CD8-positive, alpha-beta memory T cell (primary cell): ENCODE data around the gene PCDHGA1. TPM values are rescaled to one million over a fixed set of nuclear protein-coding genes. Genes with fewer than 3 reads are reported as not detected.

Source experiments
- CTCF ChIA-PET: fragments of 350-600 bp; sonication (Branson Sonifier 250); formaldehyde crosslinking; loops from one replicate; lab custom pipeline; 2021; ENCODE audit warnings: antibody characterized with exemption; lab: Charles Lee
- POLR2A ChIA-PET: fragments of 350-600 bp; sonication (Branson Sonifier 250); formaldehyde crosslinking; loops from one replicate; lab custom pipeline; 2021; ENCODE audit warnings: antibody characterized with exemption; lab: Charles Lee
- DNase-seq, 5 donors: peaks; one replicate each; pipeline versions ENCODE4 v3.0.0 to v3.0.0-alpha.2; 2020 to 2022; ENCODE audit warnings: mixed read lengths in 1 of 5
- H3K27ac ChIP-seq: one replicate; pipeline ENCODE4 v1.7.0; 2013; ENCODE audit warnings: low read depth, mild to moderate bottlenecking, low read length, moderate library complexity
- H3K27me3 ChIP-seq: 2 replicates; pipeline ENCODE4 v1.7.0; 2013; ENCODE audit warnings: low read length, mild to moderate bottlenecking; ENCODE audit not compliant: insufficient read depth, poor library complexity, severe bottlenecking
- H3K36me3 ChIP-seq: 2 replicates; pipeline ENCODE4 v1.7.0; 2013; ENCODE audit warnings: mild to moderate bottlenecking, low read length, moderate library complexity; ENCODE audit not compliant: insufficient read depth
- H3K4me1 ChIP-seq: 2 replicates; pipeline ENCODE4 v1.7.0; 2013; ENCODE audit warnings: mild to moderate bottlenecking, low read length, moderate library complexity; ENCODE audit not compliant: insufficient read depth
- H3K4me3 ChIP-seq: 2 replicates; pipeline ENCODE4 v1.7.0; 2013; ENCODE audit warnings: mild to moderate bottlenecking, low read length
- H3K9me3 ChIP-seq: 2 replicates; pipeline ENCODE4 v1.7.0; 2013; ENCODE audit warnings: mild to moderate bottlenecking, low read length
- H3K27ac Mint-ChIP-seq, 8 donors: one replicate each; pipeline ENCODE4 v1.8.0; 2020 to 2021; ENCODE audit warnings: mixed read lengths in 8 of 8, mild to moderate bottlenecking in 6 of 8, inconsistent platforms in 3 of 8, moderate library complexity in 3 of 8
- H3K27me3 Mint-ChIP-seq, 2 donors: one replicate each; pipeline ENCODE4 v1.8.0; 2020 to 2021; ENCODE audit warnings: mixed read lengths in 2 of 2, mild to moderate bottlenecking in 1 of 2, moderate library complexity in 1 of 2
- H3K36me3 Mint-ChIP-seq, 3 donors: one replicate each; pipeline ENCODE4 v1.8.0; 2020 to 2021; ENCODE audit warnings: mixed read lengths in 3 of 3, inconsistent platforms in 1 of 3, mild to moderate bottlenecking in 1 of 3
- H3K4me1 Mint-ChIP-seq, 3 donors: one replicate each; pipeline ENCODE4 v1.8.0; 2020 to 2021; ENCODE audit warnings: mixed read lengths in 3 of 3, inconsistent platforms in 1 of 3, mild to moderate bottlenecking in 1 of 3
- H3K4me3 Mint-ChIP-seq, 7 donors: one replicate each; pipeline ENCODE4 v1.8.0; 2020 to 2021; ENCODE audit warnings: mixed read lengths in 7 of 7, mild to moderate bottlenecking in 6 of 7, moderate library complexity in 4 of 7, inconsistent platforms in 2 of 7
- H3K9me3 Mint-ChIP-seq, 5 donors: one replicate each; pipeline ENCODE4 v1.8.0; 2020 to 2022; ENCODE audit warnings: mixed read lengths in 5 of 5, mild to moderate bottlenecking in 3 of 5, moderate library complexity in 2 of 5, inconsistent platforms in 1 of 5
- polyA plus RNA-seq: library from polyadenylated mRNA; unstranded; fragments of 300-500 nt; fragmentation: Illumina TruSeq; gene quantifications from one replicate; pipeline ENCODE4 v1.2.3, GENCODE V29; 2021
- total RNA-seq, 2 experiments: library from RNA; stranded (reverse); gene quantifications; one replicate each; pipeline ENCODE4 v1.2.3, GENCODE V29; 2021

The PCDHGA1 gene
- total and polyA plus RNA-seq, 3 experiments from 2014 or later: 0.07 to 0.09 TPM; not detected in 1

GRCh38 chr5:141360685-141361084, 30.4 kb downstream of the PCDHGA1 start:
- no peaks in the 10 kb centered on the region for H3K4me1 ChIP-seq
- peak overlapping the region in 1 of 7 donors; percentile 90 for H3K4me3 Mint-ChIP-seq
- ChIA-PET POLR2A (no interaction called here), CTCF (interaction anchor here (1.1 to 1.4 kb wide), 2 partner anchors 42 to 203 kb away, joined by 3 to 4 read pairs; no protein-coding TSS in a partner anchor)
- no peak overlapping the region for H3K4me3 ChIP-seq
- H3K27me3 ChIP-seq: peaks cover 23% of the 10 kb centered on the region
- H3K27me3 Mint-ChIP-seq: peaks cover 70 to 84% of the 10 kb centered on the region in 2 donors
- no peak overlapping the region for H3K27ac ChIP-seq
- peaks cover 13% of the 10 kb centered on the region for H3K9me3 ChIP-seq
- DNase-seq: no peak
- peaks cover 0 to 10% (median 2%) of the 10 kb centered on the region in 3 donors for H3K4me1 Mint-ChIP-seq
- H3K27ac Mint-ChIP-seq: peak overlapping the region in 2 of 8 donors; percentile 43 to 55
- H3K36me3 Mint-ChIP-seq: peaks cover 3 to 25% (median 3%) of the 10 kb centered on the region in 3 donors
- no peaks in the 10 kb centered on the region for H3K36me3 ChIP-seq
- H3K9me3 Mint-ChIP-seq: peaks cover 21 to 67% (median 60%) of the 10 kb centered on the region in 5 donors

- peaks cover 0 to 10% (median 2%) of the 10 kb centered on the region in 3 donors for H3K4me1 Mint-ChIP-seq
- DNase-seq: no peak
- no peak overlapping the region for H3K4me3 Mint-ChIP-seq
- Histone ChIP-seq H3K9me3 (peaks cover 13% of the 10 kb centered on the region), H3K36me3 (no peaks in the 10 kb centered on the region), H3K27ac (no peak overlapping the region), H3K27me3 (peaks cover 28% of the 10 kb centered on the region), H3K4me1 (no peaks in the 10 kb centered on the region), H3K4me3 (no peak overlapping the region)
- H3K9me3 Mint-ChIP-seq: peaks cover 22 to 62% (median 57%) of the 10 kb centered on the region in 5 donors
- ChIA-PET CTCF (no interaction called here), POLR2A (no interaction called here)
- peaks cover 3 to 22% (median 3%) of the 10 kb centered on the region in 3 donors for H3K36me3 Mint-ChIP-seq
- peaks cover 71 to 78% of the 10 kb centered on the region in 2 donors for H3K27me3 Mint-ChIP-seq
- H3K27ac Mint-ChIP-seq: peak overlapping the region in 1 of 8 donors; percentile 64
Observed at GRCh38 chr5:141362719-141363118, 32.4 kb downstream of the PCDHGA1 start.

GRCh38 chr5:141363952-141364660, 33.8 kb downstream of the PCDHGA1 start, which contains the start of gene PCDHGA5:
Gene PCDHGA5 (plus strand): TSS chr5:141364162. CDS start chr5:141364331, 169 bp downstream.
- POLR2A ChIA-PET: no interaction called here
- peaks cover 29% of the 10 kb centered on the region for H3K27me3 ChIP-seq
- peaks cover 13% of the 10 kb centered on the region for H3K9me3 ChIP-seq
- no peak for DNase-seq
- CTCF ChIA-PET: interaction anchor here (1.2 to 1.4 kb wide), 2 partner anchors 9 to 66 kb away, joined by 3 read pairs; partner anchors contain the start of genes PCDHGA12 and PCDHGA4
- H3K4me1 Mint-ChIP-seq: peaks cover 0 to 10% (median 2%) of the 10 kb centered on the region in 3 donors
- no peak within 1 kb of the TSS for H3K4me3 ChIP-seq
- no peaks in the 10 kb centered on the region for H3K36me3 ChIP-seq
- H3K9me3 Mint-ChIP-seq: peaks cover 25 to 66% (median 53%) of the 10 kb centered on the region in 5 donors
- H3K4me3 Mint-ChIP-seq: no peak within 1 kb of the TSS
- peaks cover 71 to 81% of the 10 kb centered on the region in 2 donors for H3K27me3 Mint-ChIP-seq
- peaks cover 3 to 22% (median 3%) of the 10 kb centered on the region in 3 donors for H3K36me3 Mint-ChIP-seq
- H3K27ac ChIP-seq: no peak within 1 kb of the TSS
- no peak within 1 kb of the TSS for H3K27ac Mint-ChIP-seq
- no peaks in the 10 kb centered on the region for H3K4me1 ChIP-seq

GRCh38 chr5:141366016-141366896, 35.9 kb downstream of the PCDHGA1 start:
- Histone ChIP-seq H3K9me3 (peaks cover 18% of the 10 kb centered on the region), H3K27ac (no peak overlapping the region), H3K27me3 (peaks cover 33% of the 10 kb centered on the region), H3K36me3 (no peaks in the 10 kb centered on the region), H3K4me3 (no peak overlapping the region), H3K4me1 (no peaks in the 10 kb centered on the region)
- Mint-ChIP-seq H3K4me3 (no peak overlapping the region), H3K27ac (no peak overlapping the region), H3K27me3 (peaks cover 66 to 83% of the 10 kb centered on the region in 2 donors), H3K9me3 (peaks cover 30 to 62% (median 58%) of the 10 kb centered on the region in 5 donors), H3K36me3 (peaks cover 0 to 18% (median 1%) of the 10 kb centered on the region in 3 donors), H3K4me1 (peaks cover 3 to 7% (median 5%) of the 10 kb centered on the region in 3 donors)
- POLR2A ChIA-PET: no interaction called here
- CTCF ChIA-PET: no interaction called here
- no peak for DNase-seq

GRCh38 chr5:141369994-141370848, 39.9 kb downstream of the PCDHGA1 start, which contains the start of gene PCDHGB3:
Gene PCDHGB3 (plus strand): TSS chr5:141370242. CDS start chr5:141370395, 153 bp downstream.
- H3K27me3 Mint-ChIP-seq: peaks cover 65 to 83% of the 10 kb centered on the region in 2 donors
- H3K4me1 Mint-ChIP-seq: peaks cover 5 to 9% (median 7%) of the 10 kb centered on the region in 3 donors
- peak within 1 kb of the TSS; percentile 46 for H3K4me3 ChIP-seq

GRCh38 chr5:141371572-141372475, 41.5 kb downstream of the PCDHGA1 start:
- Mint-ChIP-seq H3K27ac (no peak overlapping the region), H3K4me3 (no peak overlapping the region), H3K36me3 (peaks cover 2 to 5% (median 3%) of the 10 kb centered on the region in 3 donors), H3K27me3 (peaks cover 55 to 83% of the 10 kb centered on the region in 2 donors), H3K9me3 (peaks cover 28 to 67% (median 48%) of the 10 kb centered on the region in 5 donors), H3K4me1 (peaks cover 5 to 9% (median 7%) of the 10 kb centered on the region in 3 donors)
- peaks cover 29% of the 10 kb centered on the region for H3K27me3 ChIP-seq
- peaks cover 6% of the 10 kb centered on the region for H3K9me3 ChIP-seq
- no peaks in the 10 kb centered on the region for H3K4me1 ChIP-seq
- ChIA-PET POLR2A (no interaction called here), CTCF (interaction anchor here (1.5 kb wide), 1 partner anchor 13 kb away, joined by 3 read pairs; no protein-coding TSS in a partner anchor)
- H3K27ac ChIP-seq: no peak overlapping the region
- no peak overlapping the region for H3K4me3 ChIP-seq
- no peak for DNase-seq
- no peaks in the 10 kb centered on the region for H3K36me3 ChIP-seq

More at GRCh38 chr5:141369994-141370848, 39.9 kb downstream of the PCDHGA1 start, which contains the start of gene PCDHGB3:
- Histone ChIP-seq H3K27me3 (peaks cover 34% of the 10 kb centered on the region), H3K9me3 (peaks cover 10% of the 10 kb centered on the region), H3K4me1 (no peaks in the 10 kb centered on the region), H3K27ac (no peak within 1 kb of the TSS), H3K36me3 (no peaks in the 10 kb centered on the region)
- ChIA-PET CTCF (interaction anchor here (1.0 to 1.8 kb wide), 3 partner anchors 27 to 194 kb away, joined by 3 to 6 read pairs (median 4); partner anchors contain the start of genes PCDHGA1 and PCDHGB5), POLR2A (no interaction called here)
- Mint-ChIP-seq H3K4me3 (peak within 1 kb of the TSS; percentile 66 to 87 (median 79)), H3K9me3 (peaks cover 22 to 68% (median 47%) of the 10 kb centered on the region in 5 donors), H3K27ac (peak within 1 kb of the TSS in 1 of 8 donors; percentile 7), H3K36me3 (peaks cover 2 to 11% (median 3%) of the 10 kb centered on the region in 3 donors)
- peak in 3 of 5 donors; percentile 15 to 20 (median 16) for DNase-seq
